Esophagus squamous epithelium (tissue), 5 donors: ENCODE data around the gene PDLIM3. TPM values are rescaled to one million over a fixed set of nuclear protein-coding genes. Genes with fewer than 3 reads are reported as not detected.

Experiments
- DNase-seq: peaks from one replicate; lab custom pipeline; 2025; lab: John Stamatoyannopoulos, UW
- H3K27ac ChIP-seq, 4 donors: fragments of 200-600 bp; sonication (generic); one replicate each; pipeline ENCODE4 v1.5.1; 2016 to 2019; ENCODE audit warnings: mild to moderate bottlenecking in 1 of 4
- H3K27me3 ChIP-seq, 4 donors: fragments of 200-600 bp; sonication (generic); 1 replicate in 3 of 4; 2 replicates in 1 of 4; pipeline versions ENCODE4 v1.5.1 to v1.6.0; 2017 to 2021; ENCODE audit warnings: antibody characterized with exemption in 1 of 4
- H3K36me3 ChIP-seq, 3 donors: fragments of 200-600 bp; sonication (generic); one replicate each; pipeline ENCODE4 v1.5.1; 2016 to 2019
- H3K4me1 ChIP-seq, 3 donors: fragments of 200-600 bp; sonication (generic); one replicate each; pipeline ENCODE4 v1.5.1; 2017 to 2019
- H3K4me3 ChIP-seq, 4 donors: fragments of 200-600 bp; sonication (generic); 1 replicate in 3 of 4; 2 replicates in 1 of 4; pipeline ENCODE4 v1.5.1; 2016 to 2019; ENCODE audit warnings: mild to moderate bottlenecking in 2 of 4, moderate library complexity in 1 of 4
- H3K9me3 ChIP-seq, 3 donors: fragments of 200-600 bp; sonication (generic); one replicate each; pipeline ENCODE4 v1.5.1; 2016 to 2019
- POLR2A ChIP-seq, 4 donors: fragments of 450-650 bp; IDR thresholded peaks; one replicate each; pipeline ENCODE4 v1.6.1; 2017; ENCODE audit warnings: antibody characterized with exemption in 4 of 4, mild to moderate bottlenecking in 4 of 4, moderate library complexity in 3 of 4
- WGBS, 2 donors: methylation state at CpG; one replicate each; pipeline ENCODE4 v1.1.5; 2018; 5-methylcytosine and 5-hydroxymethylcytosine counted together
- intact Hi-C: fragments of 100-400 bp; cut with DNase I; formaldehyde crosslinking; loops from one replicate; pipeline ENCODE4 v1.15.0; 2022
- total RNA-seq, 4 donors: library from RNA; depleted of rRNA; stranded (reverse); fragments of >200 nt; gene quantifications; one replicate each; pipeline ENCODE4 v1.1.0, GENCODE V29; 2016
- TF ChIP-seq, protein P1 (sequence below), 6 experiments: fragments of 450-650 bp in 4 of 6; fragments of 200-600 bp in 2 of 6; sonication (generic) in 2 of 6; IDR thresholded peaks; one replicate each; pipeline ENCODE4 v1.5.1; 2016 to 2019; ENCODE audit warnings: antibody characterized with exemption in 6 of 6, mild to moderate bottlenecking in 4 of 6, moderate library complexity in 4 of 6
- donor health status: DM: yes; HTN: yes; CAD: no.

PDLIM3 gene
- total RNA-seq, 4 donors from 2014 or later: 13.9 to 322 (median 44.6) TPM

DNA sequence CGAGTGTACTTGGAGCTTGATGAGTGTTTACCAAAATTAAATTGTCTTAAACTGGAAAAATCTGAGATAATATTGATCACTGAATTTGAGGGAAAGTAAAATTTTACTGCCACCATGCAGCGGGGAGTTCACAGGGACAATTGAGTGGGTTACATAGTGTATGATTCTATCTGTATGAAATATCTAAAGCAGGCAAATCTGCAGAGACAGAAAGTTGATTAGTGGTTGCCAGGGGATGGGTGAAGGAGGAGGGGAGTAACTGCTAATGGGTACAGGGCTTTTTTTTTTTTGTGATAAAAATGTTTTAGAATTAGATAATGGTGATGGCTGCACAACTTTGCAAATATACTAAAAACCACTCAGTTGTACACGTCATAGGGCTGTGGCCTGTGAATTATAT is 35.4 kb upstream of the PDLIM3 start:
- Histone ChIP-seq H3K27me3 (no peaks in the 10 kb centered on the region), H3K9me3 (no peaks in the 10 kb centered on the region), H3K4me3 (no peak overlapping the region), H3K27ac (peak overlapping the region in 3 of 4 donors; percentile 47 to 89 (median 84)), H3K4me1 (peaks cover 0 to 35% (median 19%) of the 10 kb centered on the region in 3 donors), H3K36me3 (no peaks in the 10 kb centered on the region)
- DNase-seq: no peak
- intact Hi-C loops: no loop called here
- 78 to 89% methylated on average over 3 of the region's 3 CpGs for WGBS, 2 donors
- no peak for TF ChIP-seq POLR2A (IDR thresholded peaks at IDR 0.05)

DNA sequence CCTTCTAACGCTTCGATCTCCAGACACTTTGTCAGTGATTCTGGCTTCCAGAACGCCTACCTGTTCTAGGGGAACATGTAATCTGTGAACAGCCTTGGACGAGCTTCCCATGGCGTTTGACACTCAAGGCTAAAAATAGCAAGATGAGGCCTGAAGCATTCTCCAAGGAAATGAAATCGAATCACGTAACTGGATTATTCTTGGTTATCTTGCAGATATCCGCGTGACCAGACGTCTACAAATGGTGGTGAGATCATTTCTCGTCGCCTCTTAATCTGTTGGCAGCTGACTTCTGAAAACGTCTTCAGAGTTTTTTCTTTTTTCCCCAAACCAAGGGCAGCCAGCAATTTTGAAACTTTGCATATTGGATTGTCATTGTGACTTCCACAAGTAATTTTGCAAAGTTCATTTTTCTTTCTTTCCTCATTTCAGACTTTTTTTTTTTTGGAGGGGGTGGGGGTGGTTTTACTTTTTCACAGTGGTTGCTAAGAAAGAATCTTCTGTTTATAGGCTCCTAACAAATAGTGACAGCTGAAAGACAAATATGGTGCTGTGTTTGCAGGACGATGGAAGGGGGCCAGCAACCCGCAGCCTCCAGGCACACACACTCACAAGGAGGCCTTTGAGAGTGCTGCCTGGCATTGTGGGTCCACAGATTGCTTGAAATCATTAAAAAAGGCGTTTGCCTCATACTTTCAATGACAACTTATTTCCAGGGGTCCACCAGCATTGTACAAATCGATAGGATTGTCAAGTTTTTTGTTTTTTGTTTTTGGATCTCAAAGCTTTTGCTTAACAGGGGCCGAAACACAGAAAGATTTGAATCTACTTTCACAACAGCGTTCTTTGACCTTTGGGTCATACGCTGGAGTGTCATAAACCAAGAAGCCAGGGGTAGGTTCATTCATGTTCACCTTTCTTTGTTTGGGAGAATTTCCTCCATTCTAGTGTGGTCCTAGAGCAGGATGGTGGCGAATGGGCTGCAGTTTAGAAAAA is 32.4 kb upstream of the PDLIM3 start:
- intact Hi-C loops: no loop called here
- Histone ChIP-seq H3K4me1 (peaks cover 0 to 38% (median 19%) of the 10 kb centered on the region in 3 donors), H3K27ac (peak overlapping the region; percentile 51 to 90 (median 86)), H3K4me3 (peak overlapping the region in 1 of 4 donors; percentile 35), H3K36me3 (no peaks in the 10 kb centered on the region), H3K27me3 (no peaks in the 10 kb centered on the region), H3K9me3 (peaks cover 0 to 6% (median 0%) of the 10 kb centered on the region in 3 donors)
- 35 to 47% methylated on average over 18 to 21 of the region's 21 CpGs for WGBS, 2 donors
- TF ChIP-seq, protein P1, sequence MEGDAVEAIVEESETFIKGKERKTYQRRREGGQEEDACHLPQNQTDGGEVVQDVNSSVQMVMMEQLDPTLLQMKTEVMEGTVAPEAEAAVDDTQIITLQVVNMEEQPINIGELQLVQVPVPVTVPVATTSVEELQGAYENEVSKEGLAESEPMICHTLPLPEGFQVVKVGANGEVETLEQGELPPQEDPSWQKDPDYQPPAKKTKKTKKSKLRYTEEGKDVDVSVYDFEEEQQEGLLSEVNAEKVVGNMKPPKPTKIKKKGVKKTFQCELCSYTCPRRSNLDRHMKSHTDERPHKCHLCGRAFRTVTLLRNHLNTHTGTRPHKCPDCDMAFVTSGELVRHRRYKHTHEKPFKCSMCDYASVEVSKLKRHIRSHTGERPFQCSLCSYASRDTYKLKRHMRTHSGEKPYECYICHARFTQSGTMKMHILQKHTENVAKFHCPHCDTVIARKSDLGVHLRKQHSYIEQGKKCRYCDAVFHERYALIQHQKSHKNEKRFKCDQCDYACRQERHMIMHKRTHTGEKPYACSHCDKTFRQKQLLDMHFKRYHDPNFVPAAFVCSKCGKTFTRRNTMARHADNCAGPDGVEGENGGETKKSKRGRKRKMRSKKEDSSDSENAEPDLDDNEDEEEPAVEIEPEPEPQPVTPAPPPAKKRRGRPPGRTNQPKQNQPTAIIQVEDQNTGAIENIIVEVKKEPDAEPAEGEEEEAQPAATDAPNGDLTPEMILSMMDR (IDR thresholded peaks at IDR 0.05): no peak
- no peak for TF ChIP-seq POLR2A (IDR thresholded peaks at IDR 0.05)
- no peak for DNase-seq

DNA sequence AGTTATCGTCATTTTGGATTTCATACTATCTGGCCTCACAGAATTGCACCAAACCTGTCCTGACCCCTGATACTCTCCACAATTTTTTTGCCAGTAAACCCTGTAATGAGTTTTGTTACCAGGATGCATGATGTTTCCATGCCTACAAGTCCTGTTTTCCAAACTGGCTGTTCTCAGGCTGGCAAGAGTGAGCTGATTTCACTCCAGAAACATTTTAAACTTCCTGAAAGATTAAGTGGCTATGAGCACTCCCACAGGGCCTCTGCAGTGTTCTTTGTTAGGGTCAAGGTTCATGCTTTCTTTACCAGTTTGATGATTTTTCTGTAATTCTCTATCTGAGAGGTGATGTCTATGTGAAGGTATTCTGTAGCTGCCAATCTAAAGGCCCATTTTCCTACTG is 31.7 kb upstream of the PDLIM3 start:
- no peak for DNase-seq
- Histone ChIP-seq H3K4me3 (peak overlapping the region in 1 of 4 donors; percentile 35), H3K27ac (peak overlapping the region; percentile 51 to 90 (median 86)), H3K9me3 (peaks cover 0 to 6% (median 0%) of the 10 kb centered on the region in 3 donors), H3K4me1 (peaks cover 0 to 38% (median 19%) of the 10 kb centered on the region in 3 donors), H3K27me3 (no peaks in the 10 kb centered on the region), H3K36me3 (no peaks in the 10 kb centered on the region)
- no peak for TF ChIP-seq POLR2A (IDR thresholded peaks at IDR 0.05)
- TF ChIP-seq, protein P1 (IDR thresholded peaks at IDR 0.05): no peak
- intact Hi-C loops: no loop called here
- WGBS, 2 donors: 11 to 29% methylated on average over 1 of the region's 1 CpG

DNA sequence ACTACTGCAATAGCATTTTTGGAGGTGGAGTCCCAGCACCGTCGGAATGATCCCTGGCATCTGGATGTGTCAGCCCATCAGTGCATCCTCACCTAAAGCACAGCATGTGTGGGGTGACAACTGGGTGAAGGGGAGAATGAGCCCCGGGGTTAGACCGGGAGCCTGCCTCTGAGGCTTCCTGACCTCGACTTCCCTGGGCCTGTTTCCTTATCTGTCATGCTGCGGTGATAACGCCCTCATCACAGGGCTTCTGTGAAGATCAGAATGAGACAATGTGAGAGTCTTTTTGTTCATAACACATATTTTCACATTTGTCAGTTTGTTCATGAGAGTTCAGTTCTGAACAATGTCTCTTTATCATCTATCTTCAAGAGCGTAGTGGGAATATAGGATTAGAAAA is 31.1 kb upstream of the PDLIM3 start:
- intact Hi-C loops: no loop called here
- no peak for TF ChIP-seq POLR2A (IDR thresholded peaks at IDR 0.05)
- TF ChIP-seq, protein P1 (IDR thresholded peaks at IDR 0.05): no peak

DNA sequence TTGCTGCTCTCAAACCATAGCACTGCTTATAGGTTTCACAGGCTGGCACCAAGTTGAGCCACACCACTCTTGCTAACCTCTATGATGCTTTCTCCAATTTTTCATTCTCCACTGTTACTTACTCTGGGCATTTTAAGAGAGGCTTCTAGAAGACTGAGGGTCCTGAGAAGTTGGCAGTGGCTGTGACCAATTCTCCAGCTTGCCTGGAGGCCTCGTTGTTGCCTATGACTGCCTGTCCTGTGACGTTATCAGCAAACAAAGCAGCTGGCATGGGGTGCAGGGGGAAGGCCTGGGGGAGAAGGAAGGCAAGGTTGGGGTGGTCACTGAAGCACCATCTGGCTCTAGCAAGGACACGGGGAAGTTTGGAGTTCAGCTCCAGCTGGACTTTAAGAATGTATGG is 30.4 kb upstream of the PDLIM3 start:
- Histone ChIP-seq H3K27ac (peak overlapping the region in 3 of 4 donors; percentile 65 to 89 (median 84)), H3K4me3 (no peak overlapping the region), H3K9me3 (peaks cover 0 to 6% (median 0%) of the 10 kb centered on the region in 3 donors), H3K4me1 (peaks cover 0 to 38% (median 19%) of the 10 kb centered on the region in 3 donors), H3K36me3 (no peaks in the 10 kb centered on the region), H3K27me3 (no peaks in the 10 kb centered on the region)
- WGBS, 2 donors: 69 to 74% methylated on average over 3 of the region's 3 CpGs
- intact Hi-C loops: no loop called here
- TF ChIP-seq POLR2A (IDR thresholded peaks at IDR 0.05): no peak
- TF ChIP-seq, protein P1 (IDR thresholded peaks at IDR 0.05): no peak
- DNase-seq: no peak

More for the DNA sequence above, 31.1 kb upstream of the PDLIM3 start:
- peak overlapping the region; percentile 51 to 90 (median 86) for H3K27ac ChIP-seq
- no peak overlapping the region for H3K4me3 ChIP-seq
- no peaks in the 10 kb centered on the region for H3K36me3 ChIP-seq
- no peaks in the 10 kb centered on the region for H3K27me3 ChIP-seq
- 51 to 61% methylated on average over 8 of the region's 8 CpGs for whole genome bisulfite sequencing, 2 donors
- DNase-seq: no peak
- peaks cover 0 to 6% (median 0%) of the 10 kb centered on the region in 3 donors for H3K9me3 ChIP-seq
- H3K4me1 ChIP-seq: peaks cover 0 to 38% (median 19%) of the 10 kb centered on the region in 3 donors
